Ascending aorta (tissue), 2 donors: ENCODE results near the gene STEAP1B. TPM values are rescaled to one million over a fixed set of nuclear protein-coding genes. Genes with fewer than 3 reads are reported as not detected.
"Not testable (repeated sequence)": the region's sequence is repeated elsewhere in the genome, so short reads cannot be mapped to it uniquely, and the experiment has no call there.

Source experiments
- DNase-seq, 2 donors: peaks; one replicate each; pipeline ENCODE4 v3.0.0-alpha.2; 2019; ENCODE audit warnings: low spot score in 2 of 2
- H3K27ac ChIP-seq, 2 donors: fragments of 200-600 bp; sonication (generic); one replicate each; pipeline ENCODE4 v1.5.1; 2016 to 2017; ENCODE audit warnings: mild to moderate bottlenecking in 1 of 2
- H3K27me3 ChIP-seq: fragments of 200-600 bp; sonication (generic); one replicate; pipeline ENCODE4 v1.5.1; 2017
- H3K36me3 ChIP-seq, 2 donors: fragments of 200-600 bp; sonication (generic); one replicate each; pipeline ENCODE4 v1.5.1; 2016
- H3K4me1 ChIP-seq, 2 donors: fragments of 200-600 bp; sonication (generic); one replicate each; pipeline ENCODE4 v1.5.1; 2016 to 2017; ENCODE audit warnings: mild to moderate bottlenecking in 1 of 2
- H3K4me3 ChIP-seq, 2 donors: fragments of 200-600 bp; sonication (generic); one replicate each; pipeline ENCODE4 v1.5.1; 2016 to 2017; ENCODE audit warnings: mild to moderate bottlenecking in 1 of 2
- H3K9me3 ChIP-seq, 2 donors: fragments of 200-600 bp; sonication (generic); one replicate each; pipeline ENCODE4 v1.5.1; 2016
- CTCF ChIP-seq, 3 experiments: fragments of 200-600 bp in 2 of 3; fragments of 450-650 bp in 1 of 3; sonication (generic) in 2 of 3; IDR thresholded peaks; one replicate each; pipeline ENCODE4 v1.5.1; 2016 to 2019; ENCODE audit warnings: antibody characterized with exemption in 3 of 3, mild to moderate bottlenecking in 1 of 3, moderate library complexity in 1 of 3
- intact Hi-C: fragments of 100-400 bp; cut with DNase I; formaldehyde crosslinking; loops from one replicate; pipeline ENCODE4 v1.15.1; 2023
- total RNA-seq: library from RNA; depleted of rRNA; stranded (reverse); fragments of >200 nt; gene quantifications from one replicate; pipeline ENCODE4 v1.1.0, GENCODE V29; 2016

Gene STEAP1B
- total RNA-seq, 1 donor from 2014 or later, result not detected

GRCh38 chr7:22501336-22501735 is 1.3 kb upstream of the STEAP1B start:
- DNase-seq, H3K9me3 ChIP-seq, intact Hi-C loops, H3K27me3 ChIP-seq, H3K36me3 ChIP-seq, H3K4me3 ChIP-seq, H3K27ac ChIP-seq, H3K4me1 ChIP-seq: not testable (repeated sequence)
- peak in 2 of 3 experiments; percentile 16 to 22 for TF ChIP-seq CTCF (IDR thresholded peaks at IDR 0.05)

DNA sequence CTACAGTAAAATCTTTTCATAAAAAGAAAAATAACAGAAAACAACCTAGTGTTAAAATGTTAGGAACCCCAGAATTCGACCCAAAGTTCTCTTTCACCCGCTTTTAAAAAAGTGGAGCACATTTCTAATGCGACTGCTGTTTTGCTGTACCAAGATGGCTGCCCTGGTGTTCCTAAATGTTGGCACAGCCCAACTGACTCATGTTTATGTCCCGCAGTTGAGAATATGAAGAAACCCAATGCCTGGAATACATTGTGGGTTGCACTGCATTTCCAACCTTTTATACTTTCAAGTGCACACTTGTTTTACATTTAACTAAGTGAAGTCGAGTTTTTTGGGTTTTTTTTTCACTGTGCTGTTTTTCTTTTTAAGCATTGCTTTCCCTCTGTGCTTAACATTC is 944 bp downstream of the STEAP1B start:
- intact Hi-C loops, result no loop called here
- H3K36me3 ChIP-seq, result no peaks in the 10 kb centered on the region
- no peak for DNase-seq
- no peaks in the 10 kb centered on the region for H3K9me3 ChIP-seq
- no peak overlapping the region for H3K27ac ChIP-seq
- TF ChIP-seq CTCF (IDR thresholded peaks at IDR 0.05), result no peak
- no peak overlapping the region for H3K4me3 ChIP-seq
- no peaks in the 10 kb centered on the region for H3K4me1 ChIP-seq
- H3K27me3 ChIP-seq, result no peaks in the 10 kb centered on the region

DNA sequence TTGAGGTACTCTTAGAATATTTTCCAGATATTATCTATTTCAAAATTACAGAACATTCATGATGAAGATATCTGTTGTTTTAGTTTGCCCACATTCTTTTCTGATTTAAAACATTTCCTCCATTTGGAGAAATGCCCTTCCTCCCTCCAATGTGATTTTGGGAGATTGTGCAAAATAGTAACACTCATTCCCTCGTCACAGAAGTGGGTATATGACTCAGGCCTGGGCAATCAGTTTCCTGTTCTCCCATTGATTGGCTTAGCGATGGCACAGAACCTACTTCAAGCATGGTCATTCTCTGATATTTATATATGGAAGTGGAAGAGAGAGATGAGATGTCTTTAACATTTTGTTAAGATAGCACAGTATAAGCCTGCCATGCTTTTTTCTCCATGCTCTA is 3.1 kb downstream of the STEAP1B start:
- intact Hi-C loops, H3K9me3 ChIP-seq, H3K27me3 ChIP-seq, H3K4me3 ChIP-seq, H3K27ac ChIP-seq, H3K36me3 ChIP-seq, H3K4me1 ChIP-seq, DNase-seq: not testable (repeated sequence)

GRCh38 chr7:22496296-22496888 is 3.6 kb downstream of the STEAP1B start:
- H3K36me3 ChIP-seq, H3K4me1 ChIP-seq, intact Hi-C loops, H3K4me3 ChIP-seq, H3K27ac ChIP-seq, H3K27me3 ChIP-seq, H3K9me3 ChIP-seq, DNase-seq: not testable (repeated sequence)

- H3K4me1 ChIP-seq, H3K27me3 ChIP-seq, H3K4me3 ChIP-seq, DNase-seq, H3K9me3 ChIP-seq, H3K36me3 ChIP-seq, H3K27ac ChIP-seq, intact Hi-C loops: not testable (repeated sequence)
These were observed 6.6 kb downstream of the STEAP1B start for GRCh38 chr7:22493160-22493925.

DNA sequence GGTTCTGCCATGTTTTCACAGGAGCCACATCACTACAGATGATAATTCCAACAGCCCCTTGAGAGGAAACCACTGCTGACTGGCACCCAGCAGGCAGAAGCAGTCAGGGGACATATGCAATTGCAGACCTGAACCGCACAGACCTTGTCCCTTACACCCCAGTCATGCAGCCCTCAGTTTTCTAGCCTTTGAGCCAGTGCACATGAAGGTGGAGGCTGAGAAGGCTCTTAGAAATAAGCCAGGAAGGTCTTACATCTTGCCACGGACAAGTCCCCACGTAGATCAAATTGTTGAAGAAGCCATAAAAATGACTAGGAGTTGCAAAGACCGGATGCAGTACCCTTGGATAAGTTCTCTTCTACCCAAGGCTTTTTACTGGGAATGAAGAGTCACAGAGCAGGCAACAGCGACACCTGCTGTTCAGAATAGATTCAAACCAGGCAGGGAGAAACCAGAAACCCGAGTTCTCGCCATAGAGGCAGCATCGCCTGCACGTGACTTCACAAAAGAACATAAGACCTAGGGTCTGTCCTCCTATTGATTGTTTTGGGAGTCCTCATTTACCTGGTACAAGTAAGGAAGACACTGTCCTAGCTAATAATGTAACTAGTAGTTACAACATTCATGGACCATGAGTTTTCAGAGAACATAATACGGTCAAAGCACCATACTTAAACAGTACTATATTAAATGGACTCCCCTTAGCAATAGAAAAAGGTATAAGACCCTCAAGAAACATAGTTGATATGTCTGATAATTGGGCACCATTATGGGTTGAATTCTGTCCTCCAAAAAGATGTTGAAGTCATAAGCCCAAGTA is 11.1 kb downstream of the STEAP1B start:
- no peak overlapping the region for H3K4me3 ChIP-seq
- H3K36me3 ChIP-seq, result no peaks in the 10 kb centered on the region
- H3K27ac ChIP-seq, result no peak overlapping the region
- no peaks in the 10 kb centered on the region for H3K27me3 ChIP-seq
- intact Hi-C loops, result loop anchor here (1.0 to 5.0 kb wide), 2 partner anchors 232 to 386 kb away; no protein-coding TSS in a partner anchor
- peak in 1 of 2 donors; percentile 79 for DNase-seq
- no peaks in the 10 kb centered on the region for H3K4me1 ChIP-seq
- no peaks in the 10 kb centered on the region for H3K9me3 ChIP-seq
- peak; percentile 68 to 88 (median 81) for TF ChIP-seq CTCF (IDR thresholded peaks at IDR 0.05)
